Panc1 (cell line): ENCODE measurements around the gene S1PR3. TPM values are rescaled to one million over a fixed set of nuclear protein-coding genes. Genes with fewer than 3 reads are reported as not detected.

ENCODE experiments used
- ATAC-seq: fragments of 200-7000 bp; cut with Tn5 transposase; 2 replicates; pipeline ENCODE4 v1.9.1; 2020; ENCODE audit warnings: mild to moderate bottlenecking, moderate library complexity
- BruUV-seq: library from RNA; stranded (reverse); fragments of 400-500 nt; replicated peaks from 2 replicates; lab custom pipeline; 2021; lab: Mats Ljungman, UMichigan
- CTCF ChIA-PET: fragments of 300-600 bp; sonication (Branson Sonifier 250); formaldehyde crosslinking; loops from one replicate; lab custom pipeline; 2022; ENCODE audit warnings: antibody characterized with exemption; lab: Charles Lee
- POLR2A ChIA-PET: fragments of 300-600 bp; sonication (Branson Sonifier 250); formaldehyde crosslinking; loops from one replicate; lab custom pipeline; 2022; ENCODE audit warnings: antibody characterized with exemption; lab: Charles Lee
- DNase-seq: peaks from one replicate; pipeline ENCODE4 v3.0.0-alpha.2; 2010; ENCODE audit warnings: low read depth, low spot score
- H3K27ac ChIP-seq: 2 replicates; pipeline ENCODE4 v1.5.1; 2011; ENCODE audit warnings: mild to moderate bottlenecking, low read length, inconsistent platforms
- H3K27me3 ChIP-seq: fragments of 200-500 bp; sonication (Bioruptor generic); 2 replicates; pipeline ENCODE4 v1.6.0; 2014; ENCODE audit warnings: low read length, inconsistent platforms; ENCODE audit not compliant: control insufficient read depth, insufficient read depth
- H3K36me3 ChIP-seq: fragments of 200-500 bp; sonication (Bioruptor generic); 2 replicates; pipeline ENCODE4 v1.5.1; 2014; ENCODE audit warnings: inconsistent platforms, mild to moderate bottlenecking, low read length, moderate library complexity; ENCODE audit not compliant: control insufficient read depth, insufficient read depth
- H3K4me1 ChIP-seq: 2 replicates; pipeline ENCODE4 v1.5.1; 2011; ENCODE audit warnings: inconsistent platforms, mild to moderate bottlenecking, low read length, moderate library complexity; ENCODE audit not compliant: control insufficient read depth, insufficient read depth
- H3K4me3 ChIP-seq, 2 experiments: 2 replicates each; pipeline ENCODE4 v1.5.1; 2011 to 2012; ENCODE audit warnings: low read depth in 2 of 2, low read length in 2 of 2, mild to moderate bottlenecking in 2 of 2, inconsistent platforms in 1 of 2, moderate library complexity in 1 of 2
- H3K9me3 ChIP-seq: fragments of 200-500 bp; sonication (Bioruptor generic); 2 replicates; pipeline ENCODE4 v1.5.1; 2014; ENCODE audit warnings: low read depth, mild to moderate bottlenecking, inconsistent platforms, low read length, moderate library complexity; ENCODE audit not compliant: control insufficient read depth, insufficient read depth
- CTCF ChIP-seq: fragments of 450-650 bp; IDR thresholded peaks from 2 replicates; pipeline ENCODE4 v1.5.1; 2017; ENCODE audit warnings: mild to moderate bottlenecking
- POLR2AphosphoS5 ChIP-seq: IDR thresholded peaks from 2 replicates; pipeline ENCODE4 v1.6.1; 2012; ENCODE audit warnings: mild to moderate bottlenecking, low read depth, low read length, moderate library complexity
- SIN3A ChIP-seq: IDR thresholded peaks from 2 replicates; pipeline ENCODE4 v1.6.1; 2012; ENCODE audit warnings: low read depth, mild to moderate bottlenecking, low read length, moderate library complexity, borderline replicate concordance; ENCODE audit not compliant: insufficient read depth
- TCF7L2 ChIP-seq: IDR thresholded peaks from 2 replicates; pipeline ENCODE4 v1.6.1; 2011; ENCODE audit warnings: mild to moderate bottlenecking, low read depth, low read length, inconsistent platforms
- in situ Hi-C: cut with HindIII; loops from 2 replicates; pipeline ENCODE4 v1.10.0; 2016; ENCODE audit warnings: low sequenced_read_pairs, low pct_unique_long_range_greater_than_20kb
- intact Hi-C: fragments of 100-400 bp; cut with micrococcal nuclease; formaldehyde crosslinking; loops from one replicate; pipeline ENCODE4 v1.10.0; 2022; ENCODE audit not compliant: unreplicated experiment
- total RNA-seq: library from RNA; stranded (reverse); gene quantifications from one replicate; pipeline ENCODE4 v1.2.1, GENCODE V29; 2021; ENCODE audit not compliant: unreplicated experiment
- TF ChIP-seq, protein P1 (sequence below), 2 experiments: IDR thresholded peaks; 2 replicates each; pipeline ENCODE4 v1.6.1; 2011 to 2012; ENCODE audit warnings: low read depth in 2 of 2, control low read depth in 1 of 2, low read length in 1 of 2, mild to moderate bottlenecking in 1 of 2, moderate library complexity in 1 of 2; ENCODE audit not compliant: insufficient read depth in 1 of 2

Gene S1PR3
- total RNA-seq, 1 experiment from 2014 or later = 8.1 TPM

GRCh38 chr9:88979791-88980190 lies 11.5 kb upstream of the S1PR3 start:
- H3K4me3 ChIP-seq = no peak overlapping the region
- ChIA-PET CTCF (no interaction called here), POLR2A (no interaction called here)
- in situ Hi-C loops (no loop called here), intact Hi-C loops (no loop called here)
- H3K36me3 ChIP-seq = no peaks in the 10 kb centered on the region
- no peak overlapping the region for H3K27ac ChIP-seq
- no peaks in the 10 kb centered on the region for H3K4me1 ChIP-seq
- TF ChIP-seq POLR2AphosphoS5 (no peak), CTCF (no peak), TCF7L2 (no peak), SIN3A (no peak)
- TF ChIP-seq, protein P1, sequence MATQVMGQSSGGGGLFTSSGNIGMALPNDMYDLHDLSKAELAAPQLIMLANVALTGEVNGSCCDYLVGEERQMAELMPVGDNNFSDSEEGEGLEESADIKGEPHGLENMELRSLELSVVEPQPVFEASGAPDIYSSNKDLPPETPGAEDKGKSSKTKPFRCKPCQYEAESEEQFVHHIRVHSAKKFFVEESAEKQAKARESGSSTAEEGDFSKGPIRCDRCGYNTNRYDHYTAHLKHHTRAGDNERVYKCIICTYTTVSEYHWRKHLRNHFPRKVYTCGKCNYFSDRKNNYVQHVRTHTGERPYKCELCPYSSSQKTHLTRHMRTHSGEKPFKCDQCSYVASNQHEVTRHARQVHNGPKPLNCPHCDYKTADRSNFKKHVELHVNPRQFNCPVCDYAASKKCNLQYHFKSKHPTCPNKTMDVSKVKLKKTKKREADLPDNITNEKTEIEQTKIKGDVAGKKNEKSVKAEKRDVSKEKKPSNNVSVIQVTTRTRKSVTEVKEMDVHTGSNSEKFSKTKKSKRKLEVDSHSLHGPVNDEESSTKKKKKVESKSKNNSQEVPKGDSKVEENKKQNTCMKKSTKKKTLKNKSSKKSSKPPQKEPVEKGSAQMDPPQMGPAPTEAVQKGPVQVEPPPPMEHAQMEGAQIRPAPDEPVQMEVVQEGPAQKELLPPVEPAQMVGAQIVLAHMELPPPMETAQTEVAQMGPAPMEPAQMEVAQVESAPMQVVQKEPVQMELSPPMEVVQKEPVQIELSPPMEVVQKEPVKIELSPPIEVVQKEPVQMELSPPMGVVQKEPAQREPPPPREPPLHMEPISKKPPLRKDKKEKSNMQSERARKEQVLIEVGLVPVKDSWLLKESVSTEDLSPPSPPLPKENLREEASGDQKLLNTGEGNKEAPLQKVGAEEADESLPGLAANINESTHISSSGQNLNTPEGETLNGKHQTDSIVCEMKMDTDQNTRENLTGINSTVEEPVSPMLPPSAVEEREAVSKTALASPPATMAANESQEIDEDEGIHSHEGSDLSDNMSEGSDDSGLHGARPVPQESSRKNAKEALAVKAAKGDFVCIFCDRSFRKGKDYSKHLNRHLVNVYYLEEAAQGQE (IDR thresholded peaks at IDR 0.05; ENCODE audit: insufficient read depth in 1 of 2, low read depth in 2 of 2, low read length in 1 of 2) = no peak
- no peaks in the 10 kb centered on the region for H3K27me3 ChIP-seq
- no peaks in the 10 kb centered on the region for H3K9me3 ChIP-seq
- no TSS peak for BruUV-seq
- ATAC-seq (no peak), DNase-seq (no peak)

DNA sequence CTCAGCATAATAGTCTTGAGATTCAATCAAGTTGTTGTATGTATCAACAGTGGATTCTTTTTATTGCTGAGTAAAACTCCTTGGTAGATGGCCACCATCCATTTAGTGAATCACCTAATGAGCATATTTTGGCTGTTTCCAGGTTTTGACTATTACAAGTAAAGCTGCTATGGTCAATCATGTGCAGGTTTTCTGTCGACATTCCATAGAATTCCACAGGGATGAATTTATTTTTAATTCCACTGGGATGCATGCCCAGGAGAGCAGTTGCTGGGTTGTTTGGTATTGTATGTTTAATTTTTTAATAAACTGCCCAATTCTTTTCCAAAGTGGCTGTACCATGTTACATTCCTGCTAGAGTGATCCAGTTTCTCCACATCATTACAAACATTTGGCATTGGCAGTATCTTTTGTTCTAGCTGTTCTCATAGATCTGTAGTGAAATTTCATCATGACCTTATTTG lies 10.5 kb upstream of the S1PR3 start:
- ChIA-PET POLR2A (no interaction called here), CTCF (no interaction called here)
- Histone ChIP-seq H3K27me3 (no peaks in the 10 kb centered on the region), H3K27ac (no peak overlapping the region), H3K36me3 (no peaks in the 10 kb centered on the region), H3K9me3 (no peaks in the 10 kb centered on the region), H3K4me1 (no peaks in the 10 kb centered on the region), H3K4me3 (no peak overlapping the region)
- DNase-seq = no peak
- no peak for ATAC-seq
- intact Hi-C loops = no loop called here
- in situ Hi-C loops = no loop called here
- no TSS peak for BruUV-seq
- TF ChIP-seq, protein P1 (IDR thresholded peaks at IDR 0.05; ENCODE audit: insufficient read depth in 1 of 2, low read depth in 2 of 2, low read length in 1 of 2) = no peak
- TF ChIP-seq SIN3A = no peak
- TF ChIP-seq POLR2AphosphoS5 = no peak
- TF ChIP-seq TCF7L2 = no peak
- no peak for TF ChIP-seq CTCF
